Transverse colon (tissue), 4 donors: ENCODE measurements around the gene PLAAT3. TPM values are rescaled to one million over a fixed set of nuclear protein-coding genes. Genes with fewer than 3 reads are reported as not detected.

Experiments used
- DNase-seq: peaks from one replicate; pipeline ENCODE4 v3.0.0-alpha.2; 2019
- H3K27ac ChIP-seq, 4 donors: fragments of 200-600 bp; sonication (generic); 2 replicates each; pipeline ENCODE4 v1.5.1; 2016 to 2018; ENCODE audit warnings: inconsistent platforms in 4 of 4
- H3K27me3 ChIP-seq: fragments of 200-600 bp; sonication (generic); 2 replicates; pipeline ENCODE4 v1.5.1; 2017; ENCODE audit warnings: inconsistent platforms
- H3K36me3 ChIP-seq, 4 donors: fragments of 200-600 bp; sonication (generic); 2 replicates each; pipeline ENCODE4 v1.5.1; 2017 to 2019; ENCODE audit warnings: inconsistent platforms in 4 of 4
- H3K4me1 ChIP-seq, 4 donors: fragments of 200-600 bp; sonication (generic); 2 replicates each; pipeline ENCODE4 v1.5.1; 2017 to 2020; ENCODE audit warnings: inconsistent platforms in 4 of 4
- H3K4me3 ChIP-seq, 4 donors: fragments of 200-600 bp; sonication (generic); 1 replicate in 1 of 4; 2 replicates in 3 of 4; pipeline versions ENCODE4 v1.5.1 to v1.6.1; 2017 to 2019; ENCODE audit warnings: inconsistent platforms in 4 of 4
- H3K9me3 ChIP-seq, 2 donors: fragments of 200-600 bp; sonication (generic); 2 replicates each; pipeline ENCODE4 v1.5.1; 2017 to 2019; ENCODE audit warnings: inconsistent platforms in 2 of 2
- EP300 ChIP-seq: sonication (generic); formaldehyde crosslinking; IDR thresholded peaks from one replicate; pipeline ENCODE4 v1.6.1; 2017; ENCODE audit warnings: antibody characterized with exemption, low read depth
- POLR2A ChIP-seq: fragments of 450-650 bp; IDR thresholded peaks from one replicate; pipeline ENCODE4 v1.6.1; 2016; ENCODE audit warnings: antibody characterized with exemption, mild to moderate bottlenecking, moderate library complexity
- POLR2AphosphoS5 ChIP-seq, 3 donors: sonication (generic); formaldehyde crosslinking; IDR thresholded peaks; one replicate each; pipeline ENCODE4 v1.6.1; 2016; ENCODE audit warnings: antibody characterized with exemption in 3 of 3
- WGBS, 2 donors: methylation state at CpG; one replicate each; pipeline ENCODE4 v1.1.5; 2018; ENCODE audit warnings: low coverage in 1 of 2; 5-methylcytosine and 5-hydroxymethylcytosine counted together
- in situ Hi-C, 4 donors: fragments of 200-750 bp; cut with MboI; loops; one replicate each; pipeline versions ENCODE4 v1.15.0 to v1.15.1; 2017; ENCODE audit warnings: low sequenced_read_pairs in 3 of 4, low pct_ligation_motif_present in 1 of 4, low pct_unique_long_range_greater_than_20kb in 1 of 4
- intact Hi-C: fragments of 100-400 bp; cut with DNase I; formaldehyde crosslinking; loops from one replicate; pipeline ENCODE4 v1.15.1; 2023; ENCODE audit warnings: low total_unique reads
- total RNA-seq, 4 donors: library from RNA; depleted of rRNA; stranded (reverse); fragments of >200 nt; gene quantifications; one replicate each; pipeline ENCODE4 v1.1.0, GENCODE V29; 2016
- TF ChIP-seq, protein P1 (sequence below), 5 experiments: fragments of 200-600 bp in 3 of 5; fragments of 450-650 bp in 2 of 5; sonication (generic) in 3 of 5; IDR thresholded peaks; 1 replicate in 2 of 5; 2 replicates in 3 of 5; pipeline ENCODE4 v1.5.1; 2016 to 2017; ENCODE audit warnings: antibody characterized with exemption in 5 of 5, inconsistent platforms in 3 of 5, mild to moderate bottlenecking in 2 of 5, moderate library complexity in 1 of 5

Gene PLAAT3
- total RNA-seq, 4 donors from 2014 or later, result 8.6 to 16.7 (median 10.5) TPM

DNA sequence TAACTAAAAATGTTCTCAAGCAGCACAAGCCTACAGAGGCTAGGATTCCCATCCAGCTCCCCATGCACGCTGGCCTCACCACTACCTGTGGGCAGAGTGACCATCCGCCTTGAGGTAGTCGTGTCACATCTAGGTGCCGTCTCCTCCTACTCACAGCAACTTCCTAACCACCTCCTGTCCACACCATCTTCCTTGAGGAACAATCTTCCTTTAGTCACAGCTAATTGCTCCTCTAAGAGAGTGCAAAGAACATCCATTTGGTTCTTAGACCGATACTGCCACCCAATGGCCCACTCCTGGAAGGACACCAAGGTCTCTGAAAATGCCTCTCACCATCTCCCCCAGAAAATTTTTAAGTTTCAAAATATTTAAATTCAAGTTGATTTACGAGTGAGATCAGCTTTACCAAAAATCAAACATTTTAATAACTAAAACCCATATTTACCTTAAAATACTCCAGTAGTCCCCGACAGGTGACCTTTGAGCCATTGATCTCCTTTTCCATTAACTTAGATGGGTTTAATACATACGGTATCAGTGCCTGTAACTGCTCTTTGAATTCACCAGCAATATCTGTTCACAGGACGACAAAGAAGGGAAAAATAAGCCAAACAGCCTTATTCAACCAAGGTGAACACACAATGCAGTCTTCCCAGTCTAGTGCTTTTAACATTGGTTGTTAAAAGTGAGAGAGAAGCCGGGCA is 21.7 kb upstream of the PLAAT3 start:
- Histone ChIP-seq H3K4me1 (peaks cover 0 to 12% (median 2%) of the 10 kb centered on the region in 4 donors), H3K36me3 (peaks cover 0 to 37% (median 18%) of the 10 kb centered on the region in 4 donors), H3K27ac (no peak overlapping the region), H3K27me3 (no peaks in the 10 kb centered on the region), H3K9me3 (no peaks in the 10 kb centered on the region), H3K4me3 (no peak overlapping the region)
- TF ChIP-seq, protein P1, sequence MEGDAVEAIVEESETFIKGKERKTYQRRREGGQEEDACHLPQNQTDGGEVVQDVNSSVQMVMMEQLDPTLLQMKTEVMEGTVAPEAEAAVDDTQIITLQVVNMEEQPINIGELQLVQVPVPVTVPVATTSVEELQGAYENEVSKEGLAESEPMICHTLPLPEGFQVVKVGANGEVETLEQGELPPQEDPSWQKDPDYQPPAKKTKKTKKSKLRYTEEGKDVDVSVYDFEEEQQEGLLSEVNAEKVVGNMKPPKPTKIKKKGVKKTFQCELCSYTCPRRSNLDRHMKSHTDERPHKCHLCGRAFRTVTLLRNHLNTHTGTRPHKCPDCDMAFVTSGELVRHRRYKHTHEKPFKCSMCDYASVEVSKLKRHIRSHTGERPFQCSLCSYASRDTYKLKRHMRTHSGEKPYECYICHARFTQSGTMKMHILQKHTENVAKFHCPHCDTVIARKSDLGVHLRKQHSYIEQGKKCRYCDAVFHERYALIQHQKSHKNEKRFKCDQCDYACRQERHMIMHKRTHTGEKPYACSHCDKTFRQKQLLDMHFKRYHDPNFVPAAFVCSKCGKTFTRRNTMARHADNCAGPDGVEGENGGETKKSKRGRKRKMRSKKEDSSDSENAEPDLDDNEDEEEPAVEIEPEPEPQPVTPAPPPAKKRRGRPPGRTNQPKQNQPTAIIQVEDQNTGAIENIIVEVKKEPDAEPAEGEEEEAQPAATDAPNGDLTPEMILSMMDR (IDR thresholded peaks at IDR 0.05), result peak; percentile 64 to 88 (median 81)
- TF ChIP-seq POLR2AphosphoS5 (IDR thresholded peaks at IDR 0.05), result no peak
- 56 to 70% methylated on average over 5 to 10 of the region's 10 CpGs for WGBS, 2 donors
- intact Hi-C loops, result loop anchor here (5.0 kb wide), 1 partner anchor 159 kb away; no protein-coding TSS in a partner anchor
- in situ Hi-C loops, result loop anchor here (5.0 to 25.0 kb wide), 4 partner anchors 101 to 161 kb away; no protein-coding TSS in a partner anchor
- peak; percentile 64 for DNase-seq

DNA sequence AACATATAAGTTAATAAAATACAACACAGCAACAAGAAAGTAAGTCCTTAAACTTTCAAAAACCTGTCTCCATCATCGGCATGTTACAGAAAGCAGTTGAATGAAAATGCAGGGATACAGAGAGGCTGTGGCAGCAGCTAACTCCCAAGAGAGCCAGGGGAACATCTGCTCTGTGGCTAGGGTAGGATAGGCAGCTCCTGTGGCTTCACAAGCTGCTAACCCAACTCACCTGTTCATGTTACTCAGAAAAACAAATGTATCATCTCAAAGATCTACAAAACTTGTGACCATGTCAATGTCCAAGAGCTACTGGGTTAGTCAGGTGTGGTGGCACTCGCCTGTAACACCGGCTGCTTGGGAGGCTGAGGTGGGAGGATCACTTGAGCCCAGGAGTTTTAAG is 15.2 kb upstream of the PLAAT3 start:
- H3K9me3 ChIP-seq, result no peaks in the 10 kb centered on the region
- H3K4me3 ChIP-seq, result no peak overlapping the region
- H3K36me3 ChIP-seq, result peaks cover 0 to 52% (median 25%) of the 10 kb centered on the region in 4 donors
- no peaks in the 10 kb centered on the region for H3K27me3 ChIP-seq
- in situ Hi-C loops (loop anchor here in 1 of 4 donors (25.0 kb wide), 1 partner anchor 108 kb away; no protein-coding TSS in a partner anchor), intact Hi-C loops (no loop called here)
- TF ChIP-seq EP300 (no peak), POLR2A (no peak), POLR2AphosphoS5 (IDR thresholded peaks at IDR 0.05) (no peak)
- H3K27ac ChIP-seq, result no peak overlapping the region
- no peak for DNase-seq
- peaks cover 0 to 12% (median 2%) of the 10 kb centered on the region in 4 donors for H3K4me1 ChIP-seq
- WGBS, 2 donors, result 97 to 100% methylated on average over 2 to 3 of the region's 3 CpGs

DNA sequence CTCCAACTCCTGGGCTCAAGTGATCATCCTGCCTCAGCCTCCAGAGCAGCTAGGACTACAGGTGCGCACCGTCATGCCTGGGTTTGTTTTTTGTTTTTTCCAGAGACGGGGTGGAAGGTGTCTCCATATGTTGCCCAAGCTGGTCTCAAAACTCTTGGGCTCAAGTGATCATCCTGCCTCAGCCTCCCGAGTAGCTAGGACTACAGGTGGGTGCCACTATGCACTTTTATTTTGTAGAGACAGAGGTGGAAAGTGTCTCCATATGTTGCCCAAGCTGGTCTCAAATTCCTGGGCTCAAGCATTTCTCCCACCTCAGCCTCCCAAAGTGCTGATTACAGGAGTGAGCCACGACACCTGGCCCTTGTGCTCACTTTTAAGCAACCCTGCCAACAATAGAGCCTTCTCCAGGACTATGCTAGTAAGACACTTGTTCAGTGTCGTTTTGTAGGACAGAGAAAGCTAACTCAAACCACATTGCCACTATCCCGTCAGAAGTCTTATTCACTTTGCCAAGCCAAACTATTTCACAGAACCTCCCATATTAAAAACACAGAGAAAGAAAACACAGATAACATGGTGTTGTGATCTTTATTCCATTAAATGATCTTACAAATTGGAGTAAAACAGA is 9.4 kb upstream of the PLAAT3 start:
- Histone ChIP-seq H3K27me3 (no peaks in the 10 kb centered on the region), H3K4me1 (no peaks in the 10 kb centered on the region), H3K36me3 (peaks cover 0 to 6% (median 2%) of the 10 kb centered on the region in 4 donors), H3K4me3 (no peak overlapping the region), H3K9me3 (no peaks in the 10 kb centered on the region), H3K27ac (no peak overlapping the region)
- in situ Hi-C loops, result no loop called here
- 51 to 53% methylated on average over 6 to 7 of the region's 7 CpGs for WGBS, 2 donors
- TF ChIP-seq, protein P1 (IDR thresholded peaks at IDR 0.05), result no peak
- TF ChIP-seq POLR2A, result no peak
- TF ChIP-seq POLR2AphosphoS5 (IDR thresholded peaks at IDR 0.05), result no peak
- no peak for TF ChIP-seq EP300
- intact Hi-C loops, result no loop called here
- no peak for DNase-seq

DNA sequence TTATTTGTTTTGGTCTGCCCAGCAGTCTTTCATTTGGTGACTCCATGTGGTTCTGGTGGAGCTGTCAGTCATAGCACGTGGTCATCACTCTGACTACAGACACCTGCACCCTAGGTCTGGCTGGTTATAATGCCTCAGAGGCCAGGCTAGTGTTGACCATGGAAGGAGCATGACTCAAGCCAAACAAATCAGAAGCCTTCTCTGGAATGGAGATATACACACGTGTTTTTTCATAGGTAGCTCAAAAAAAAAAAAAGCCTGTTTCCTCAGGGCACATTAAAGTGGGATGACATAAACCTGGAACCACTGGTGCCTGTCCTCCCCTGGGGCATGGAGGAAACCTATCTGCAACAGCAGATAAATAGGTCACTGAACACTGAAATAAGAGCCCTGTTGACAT is 8.1 kb upstream of the PLAAT3 start:
- H3K4me3 ChIP-seq, result no peak overlapping the region
- no peaks in the 10 kb centered on the region for H3K4me1 ChIP-seq
- no peaks in the 10 kb centered on the region for H3K9me3 ChIP-seq
- WGBS, 2 donors, result 36 to 50% methylated on average over 1 to 2 of the region's 2 CpGs
- no peak for DNase-seq
- H3K27me3 ChIP-seq, result no peaks in the 10 kb centered on the region
- no peaks in the 10 kb centered on the region for H3K36me3 ChIP-seq
- TF ChIP-seq POLR2AphosphoS5 (IDR thresholded peaks at IDR 0.05) (no peak), EP300 (no peak), POLR2A (no peak)
- TF ChIP-seq, protein P1 (IDR thresholded peaks at IDR 0.05), result no peak
- intact Hi-C loops (no loop called here), in situ Hi-C loops (no loop called here)
- no peak overlapping the region for H3K27ac ChIP-seq
